GM23338 (cell line): ENCODE results near the gene EYA4. TPM values are rescaled to one million over a fixed set of nuclear protein-coding genes. Genes with fewer than 3 reads are reported as not detected.

ENCODE experiments used
- ATAC-seq: fragments of 200-7000 bp; cut with Tn5 transposase; 3 replicates; pipeline ENCODE4 v1.9.1; 2020
- DNase-seq: peaks from one replicate; pipeline ENCODE4 v3.0.0-alpha.2; 2015; ENCODE audit warnings: low spot score
- H2AFZ ChIP-seq: fragments of 200-600 bp; sonication (generic); 2 replicates; pipeline ENCODE4 v1.8.0; 2016; ENCODE audit warnings: antibody characterized with exemption, mild to moderate bottlenecking, moderate library complexity
- H3F3A ChIP-seq: fragments of 200-600 bp; sonication (generic); replicated peaks from 2 replicates; pipeline ENCODE4 v1.8.0; 2017; ENCODE audit warnings: antibody characterized with exemption, mixed run types, low read depth
- H3K27ac ChIP-seq: fragments of 200-600 bp; sonication (generic); 2 replicates; pipeline ENCODE4 v1.6.1; 2016; ENCODE audit warnings: low read depth
- H3K27me3 ChIP-seq: fragments of 200-600 bp; sonication (generic); 2 replicates; pipeline ENCODE4 v1.8.0; 2016; ENCODE audit warnings: mild to moderate bottlenecking, mixed run types, moderate library complexity; ENCODE audit not compliant: insufficient read depth
- H3K36me3 ChIP-seq: fragments of 200-600 bp; sonication (generic); 2 replicates; pipeline ENCODE4 v1.8.0; 2016; ENCODE audit warnings: mild to moderate bottlenecking; ENCODE audit not compliant: insufficient read depth
- H3K4me1 ChIP-seq: fragments of 200-600 bp; sonication (generic); 2 replicates; pipeline ENCODE4 v1.8.0; 2016; ENCODE audit warnings: mild to moderate bottlenecking, moderate library complexity; ENCODE audit not compliant: insufficient read depth
- H3K4me2 ChIP-seq: fragments of 200-600 bp; sonication (generic); 2 replicates; pipeline ENCODE4 v1.7.1; 2017; ENCODE audit warnings: mixed run types
- H3K4me3 ChIP-seq: fragments of 200-600 bp; sonication (generic); 2 replicates; pipeline ENCODE4 v1.6.1; 2016; ENCODE audit warnings: mixed run types
- H3K79me2 ChIP-seq: fragments of 200-600 bp; sonication (generic); replicated peaks from 2 replicates; pipeline ENCODE4 v1.8.0; 2017; ENCODE audit warnings: mild to moderate bottlenecking; ENCODE audit not compliant: insufficient read depth
- H3K9me2 ChIP-seq: fragments of 200-600 bp; sonication (generic); 2 replicates; pipeline ENCODE4 v1.8.0; 2017; ENCODE audit not compliant: insufficient read depth
- H4K20me1 ChIP-seq: fragments of 200-600 bp; sonication (generic); replicated peaks from 2 replicates; pipeline ENCODE4 v1.8.0; 2017; ENCODE audit warnings: mild to moderate bottlenecking; ENCODE audit not compliant: insufficient read depth
- H3K27ac Mint-ChIP-seq: 2 replicates; pipeline ENCODE4 v1.8.0; 2020; ENCODE audit warnings: inconsistent platforms, mild to moderate bottlenecking, moderate library complexity, mixed read lengths
- H3K27me3 Mint-ChIP-seq: 3 replicates; pipeline ENCODE4 v1.8.0; 2022; ENCODE audit warnings: low read depth, mild to moderate bottlenecking, moderate library complexity, mixed read lengths, inconsistent platforms; ENCODE audit not compliant: insufficient read depth, poor library complexity
- H3K36me3 Mint-ChIP-seq: 3 replicates; pipeline ENCODE4 v1.8.0; 2021; ENCODE audit warnings: low read depth, mild to moderate bottlenecking, inconsistent platforms, moderate library complexity, mixed read lengths
- H3K4me1 Mint-ChIP-seq: 3 replicates; pipeline ENCODE4 v1.8.0; 2020; ENCODE audit warnings: mild to moderate bottlenecking, inconsistent platforms, mixed read lengths
- H3K4me3 Mint-ChIP-seq: 3 replicates; pipeline ENCODE4 v1.8.0; 2021; ENCODE audit warnings: moderate library complexity, mild to moderate bottlenecking, inconsistent platforms, mixed read lengths
- H3K9me3 Mint-ChIP-seq: 3 replicates; pipeline ENCODE4 v1.8.0; 2020; ENCODE audit warnings: moderate library complexity, mild to moderate bottlenecking, inconsistent platforms, mixed read lengths
- CREB1 ChIP-seq: fragments of 250-450 bp; sonication (Bioruptor Pico); IDR thresholded peaks from 2 replicates; pipeline ENCODE4 v1.5.0; 2020; ENCODE audit warnings: low read depth, mild to moderate bottlenecking, moderate library complexity
- EZH2 ChIP-seq: fragments of 200-600 bp; sonication (generic); IDR thresholded peaks from one replicate; pipeline ENCODE4 v1.8.0; 2017; ENCODE audit warnings: antibody characterized with exemption, mild to moderate bottlenecking, low read depth; ENCODE audit not compliant: unreplicated experiment
- EZH2phosphoT487 ChIP-seq: fragments of 200-600 bp; sonication (generic); IDR thresholded peaks from one replicate; pipeline ENCODE4 v1.8.1; 2018; ENCODE audit warnings: antibody characterized with exemption; ENCODE audit not compliant: unreplicated experiment
- JUNB ChIP-seq: IDR thresholded peaks from one replicate; pipeline ENCODE4 v1.6.1; 2016; ENCODE audit warnings: antibody characterized with exemption; ENCODE audit not compliant: unreplicated experiment
- NANOG ChIP-seq: IDR thresholded peaks from 2 replicates; pipeline ENCODE4 v1.6.1; 2016; ENCODE audit warnings: antibody characterized with exemption, borderline replicate concordance
- POLR2AphosphoS5 ChIP-seq: IDR thresholded peaks from 2 replicates; pipeline ENCODE4 v1.6.1; 2016; ENCODE audit warnings: antibody characterized with exemption, low read depth
- STAT1 ChIP-seq: IDR thresholded peaks from one replicate; pipeline ENCODE4 v1.6.1; 2016; ENCODE audit warnings: antibody characterized with exemption; ENCODE audit not compliant: unreplicated experiment
- ZNF114 ChIP-seq: fragments of 250-450 bp; sonication (Bioruptor Pico); IDR thresholded peaks from 2 replicates; pipeline ENCODE4 v1.5.0; 2020; ENCODE audit warnings: mild to moderate bottlenecking, moderate library complexity
- ZNF331 ChIP-seq: fragments of 250-450 bp; sonication (Bioruptor Pico); IDR thresholded peaks from 2 replicates; pipeline ENCODE4 v1.5.0; 2020; ENCODE audit warnings: low read depth, mild to moderate bottlenecking, moderate library complexity
- polyA plus RNA-seq: library from polyadenylated mRNA; unstranded; fragments of >200 nt; fragmentation: Nextera tagmentation; extraction: Ambion mirVana; gene quantifications from 2 replicates; pipeline ENCODE4 v1.2.1, GENCODE V29; 2016
- total RNA-seq: library from RNA; depleted of rRNA; stranded (reverse); fragments of >200 nt; shearing (Covaris generic); gene quantifications from 2 replicates; pipeline ENCODE4 v1.2.3, GENCODE V29; 2014
- TF ChIP-seq, protein P1 (sequence below), 2 experiments: fragments of 200-600 bp in 1 of 2; sonication (generic) in 1 of 2; conservative IDR thresholded peaks; 2 replicates each; pipeline versions ENCODE4 v1.5.1 to v1.6.1; 2016 to 2017; ENCODE audit warnings: antibody characterized with exemption in 2 of 2, low read depth in 2 of 2, mild to moderate bottlenecking in 2 of 2, moderate library complexity in 1 of 2
- TF ChIP-seq, protein P2 (sequence below): IDR thresholded peaks from one replicate; pipeline ENCODE4 v1.6.1; 2018; ENCODE audit warnings: antibody characterized with exemption; ENCODE audit not compliant: unreplicated experiment
- TF ChIP-seq, protein P3 (sequence below): IDR thresholded peaks from 2 replicates; pipeline ENCODE4 v1.6.1; 2016; ENCODE audit warnings: antibody characterized with exemption
- TF ChIP-seq, protein P4 (sequence below): fragments of 250-450 bp; sonication (Bioruptor Pico); IDR thresholded peaks from 2 replicates; pipeline ENCODE4 v1.5.0; 2020; ENCODE audit warnings: mild to moderate bottlenecking, moderate library complexity

EYA4 gene
- total and polyA plus RNA-seq, 2 experiments from 2014 or later: 0.05 to 0.21 TPM

DNA sequence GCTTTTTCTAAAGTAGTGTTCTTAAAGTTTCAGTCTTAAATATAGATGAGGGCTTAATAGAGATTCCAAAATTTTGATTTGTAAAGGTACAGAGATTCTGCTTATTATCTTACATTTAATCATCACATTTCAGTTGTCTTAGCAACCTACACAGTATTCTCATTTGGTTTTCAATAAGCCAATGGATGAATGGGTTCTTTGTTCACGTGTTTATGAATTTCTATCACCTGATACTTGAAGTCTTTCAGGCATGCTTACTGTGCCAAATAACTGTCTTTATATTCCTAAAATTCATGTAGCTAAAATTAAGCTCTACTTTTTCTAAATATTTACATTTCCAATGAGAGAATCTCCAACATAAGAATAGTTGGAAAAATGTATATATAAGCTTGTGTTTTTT, 152.7 kb downstream of the EYA4 start:
- H3K36me3 ChIP-seq: no peaks in the 10 kb centered on the region
- ATAC-seq (no peak), DNase-seq (no peak)
- no peak overlapping the region for H3K4me3 ChIP-seq
- H3K27me3 Mint-ChIP-seq: peaks cover 6% of the 10 kb centered on the region
- no peaks in the 10 kb centered on the region for H3F3A ChIP-seq
- no peaks in the 10 kb centered on the region for H4K20me1 ChIP-seq
- no peaks in the 10 kb centered on the region for H3K79me2 ChIP-seq
- no peaks in the 10 kb centered on the region for H3K9me2 ChIP-seq
- no peak overlapping the region for H3K4me3 Mint-ChIP-seq
- no peak overlapping the region for H3K27ac Mint-ChIP-seq
- H3K27me3 ChIP-seq: no peaks in the 10 kb centered on the region
- TF ChIP-seq EZH2phosphoT487 (no peak), ZNF114 (CRISPR knock-in tag) (no peak), CREB1 (CRISPR knock-in tag) (no peak), NANOG (no peak), POLR2AphosphoS5 (no peak), STAT1 (no peak), ZNF331 (CRISPR knock-in tag) (no peak), JUNB (no peak), EZH2 (no peak)
- TF ChIP-seq, protein P1, sequence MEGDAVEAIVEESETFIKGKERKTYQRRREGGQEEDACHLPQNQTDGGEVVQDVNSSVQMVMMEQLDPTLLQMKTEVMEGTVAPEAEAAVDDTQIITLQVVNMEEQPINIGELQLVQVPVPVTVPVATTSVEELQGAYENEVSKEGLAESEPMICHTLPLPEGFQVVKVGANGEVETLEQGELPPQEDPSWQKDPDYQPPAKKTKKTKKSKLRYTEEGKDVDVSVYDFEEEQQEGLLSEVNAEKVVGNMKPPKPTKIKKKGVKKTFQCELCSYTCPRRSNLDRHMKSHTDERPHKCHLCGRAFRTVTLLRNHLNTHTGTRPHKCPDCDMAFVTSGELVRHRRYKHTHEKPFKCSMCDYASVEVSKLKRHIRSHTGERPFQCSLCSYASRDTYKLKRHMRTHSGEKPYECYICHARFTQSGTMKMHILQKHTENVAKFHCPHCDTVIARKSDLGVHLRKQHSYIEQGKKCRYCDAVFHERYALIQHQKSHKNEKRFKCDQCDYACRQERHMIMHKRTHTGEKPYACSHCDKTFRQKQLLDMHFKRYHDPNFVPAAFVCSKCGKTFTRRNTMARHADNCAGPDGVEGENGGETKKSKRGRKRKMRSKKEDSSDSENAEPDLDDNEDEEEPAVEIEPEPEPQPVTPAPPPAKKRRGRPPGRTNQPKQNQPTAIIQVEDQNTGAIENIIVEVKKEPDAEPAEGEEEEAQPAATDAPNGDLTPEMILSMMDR (conservative IDR thresholded peaks at IDR 0.05; ENCODE audit: low read depth in 2 of 2): no peak
- TF ChIP-seq, protein P2, sequence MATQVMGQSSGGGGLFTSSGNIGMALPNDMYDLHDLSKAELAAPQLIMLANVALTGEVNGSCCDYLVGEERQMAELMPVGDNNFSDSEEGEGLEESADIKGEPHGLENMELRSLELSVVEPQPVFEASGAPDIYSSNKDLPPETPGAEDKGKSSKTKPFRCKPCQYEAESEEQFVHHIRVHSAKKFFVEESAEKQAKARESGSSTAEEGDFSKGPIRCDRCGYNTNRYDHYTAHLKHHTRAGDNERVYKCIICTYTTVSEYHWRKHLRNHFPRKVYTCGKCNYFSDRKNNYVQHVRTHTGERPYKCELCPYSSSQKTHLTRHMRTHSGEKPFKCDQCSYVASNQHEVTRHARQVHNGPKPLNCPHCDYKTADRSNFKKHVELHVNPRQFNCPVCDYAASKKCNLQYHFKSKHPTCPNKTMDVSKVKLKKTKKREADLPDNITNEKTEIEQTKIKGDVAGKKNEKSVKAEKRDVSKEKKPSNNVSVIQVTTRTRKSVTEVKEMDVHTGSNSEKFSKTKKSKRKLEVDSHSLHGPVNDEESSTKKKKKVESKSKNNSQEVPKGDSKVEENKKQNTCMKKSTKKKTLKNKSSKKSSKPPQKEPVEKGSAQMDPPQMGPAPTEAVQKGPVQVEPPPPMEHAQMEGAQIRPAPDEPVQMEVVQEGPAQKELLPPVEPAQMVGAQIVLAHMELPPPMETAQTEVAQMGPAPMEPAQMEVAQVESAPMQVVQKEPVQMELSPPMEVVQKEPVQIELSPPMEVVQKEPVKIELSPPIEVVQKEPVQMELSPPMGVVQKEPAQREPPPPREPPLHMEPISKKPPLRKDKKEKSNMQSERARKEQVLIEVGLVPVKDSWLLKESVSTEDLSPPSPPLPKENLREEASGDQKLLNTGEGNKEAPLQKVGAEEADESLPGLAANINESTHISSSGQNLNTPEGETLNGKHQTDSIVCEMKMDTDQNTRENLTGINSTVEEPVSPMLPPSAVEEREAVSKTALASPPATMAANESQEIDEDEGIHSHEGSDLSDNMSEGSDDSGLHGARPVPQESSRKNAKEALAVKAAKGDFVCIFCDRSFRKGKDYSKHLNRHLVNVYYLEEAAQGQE: no peak
- TF ChIP-seq, protein P3, sequence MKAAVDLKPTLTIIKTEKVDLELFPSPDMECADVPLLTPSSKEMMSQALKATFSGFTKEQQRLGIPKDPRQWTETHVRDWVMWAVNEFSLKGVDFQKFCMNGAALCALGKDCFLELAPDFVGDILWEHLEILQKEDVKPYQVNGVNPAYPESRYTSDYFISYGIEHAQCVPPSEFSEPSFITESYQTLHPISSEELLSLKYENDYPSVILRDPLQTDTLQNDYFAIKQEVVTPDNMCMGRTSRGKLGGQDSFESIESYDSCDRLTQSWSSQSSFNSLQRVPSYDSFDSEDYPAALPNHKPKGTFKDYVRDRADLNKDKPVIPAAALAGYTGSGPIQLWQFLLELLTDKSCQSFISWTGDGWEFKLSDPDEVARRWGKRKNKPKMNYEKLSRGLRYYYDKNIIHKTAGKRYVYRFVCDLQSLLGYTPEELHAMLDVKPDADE: no peak
- TF ChIP-seq, protein P4, sequence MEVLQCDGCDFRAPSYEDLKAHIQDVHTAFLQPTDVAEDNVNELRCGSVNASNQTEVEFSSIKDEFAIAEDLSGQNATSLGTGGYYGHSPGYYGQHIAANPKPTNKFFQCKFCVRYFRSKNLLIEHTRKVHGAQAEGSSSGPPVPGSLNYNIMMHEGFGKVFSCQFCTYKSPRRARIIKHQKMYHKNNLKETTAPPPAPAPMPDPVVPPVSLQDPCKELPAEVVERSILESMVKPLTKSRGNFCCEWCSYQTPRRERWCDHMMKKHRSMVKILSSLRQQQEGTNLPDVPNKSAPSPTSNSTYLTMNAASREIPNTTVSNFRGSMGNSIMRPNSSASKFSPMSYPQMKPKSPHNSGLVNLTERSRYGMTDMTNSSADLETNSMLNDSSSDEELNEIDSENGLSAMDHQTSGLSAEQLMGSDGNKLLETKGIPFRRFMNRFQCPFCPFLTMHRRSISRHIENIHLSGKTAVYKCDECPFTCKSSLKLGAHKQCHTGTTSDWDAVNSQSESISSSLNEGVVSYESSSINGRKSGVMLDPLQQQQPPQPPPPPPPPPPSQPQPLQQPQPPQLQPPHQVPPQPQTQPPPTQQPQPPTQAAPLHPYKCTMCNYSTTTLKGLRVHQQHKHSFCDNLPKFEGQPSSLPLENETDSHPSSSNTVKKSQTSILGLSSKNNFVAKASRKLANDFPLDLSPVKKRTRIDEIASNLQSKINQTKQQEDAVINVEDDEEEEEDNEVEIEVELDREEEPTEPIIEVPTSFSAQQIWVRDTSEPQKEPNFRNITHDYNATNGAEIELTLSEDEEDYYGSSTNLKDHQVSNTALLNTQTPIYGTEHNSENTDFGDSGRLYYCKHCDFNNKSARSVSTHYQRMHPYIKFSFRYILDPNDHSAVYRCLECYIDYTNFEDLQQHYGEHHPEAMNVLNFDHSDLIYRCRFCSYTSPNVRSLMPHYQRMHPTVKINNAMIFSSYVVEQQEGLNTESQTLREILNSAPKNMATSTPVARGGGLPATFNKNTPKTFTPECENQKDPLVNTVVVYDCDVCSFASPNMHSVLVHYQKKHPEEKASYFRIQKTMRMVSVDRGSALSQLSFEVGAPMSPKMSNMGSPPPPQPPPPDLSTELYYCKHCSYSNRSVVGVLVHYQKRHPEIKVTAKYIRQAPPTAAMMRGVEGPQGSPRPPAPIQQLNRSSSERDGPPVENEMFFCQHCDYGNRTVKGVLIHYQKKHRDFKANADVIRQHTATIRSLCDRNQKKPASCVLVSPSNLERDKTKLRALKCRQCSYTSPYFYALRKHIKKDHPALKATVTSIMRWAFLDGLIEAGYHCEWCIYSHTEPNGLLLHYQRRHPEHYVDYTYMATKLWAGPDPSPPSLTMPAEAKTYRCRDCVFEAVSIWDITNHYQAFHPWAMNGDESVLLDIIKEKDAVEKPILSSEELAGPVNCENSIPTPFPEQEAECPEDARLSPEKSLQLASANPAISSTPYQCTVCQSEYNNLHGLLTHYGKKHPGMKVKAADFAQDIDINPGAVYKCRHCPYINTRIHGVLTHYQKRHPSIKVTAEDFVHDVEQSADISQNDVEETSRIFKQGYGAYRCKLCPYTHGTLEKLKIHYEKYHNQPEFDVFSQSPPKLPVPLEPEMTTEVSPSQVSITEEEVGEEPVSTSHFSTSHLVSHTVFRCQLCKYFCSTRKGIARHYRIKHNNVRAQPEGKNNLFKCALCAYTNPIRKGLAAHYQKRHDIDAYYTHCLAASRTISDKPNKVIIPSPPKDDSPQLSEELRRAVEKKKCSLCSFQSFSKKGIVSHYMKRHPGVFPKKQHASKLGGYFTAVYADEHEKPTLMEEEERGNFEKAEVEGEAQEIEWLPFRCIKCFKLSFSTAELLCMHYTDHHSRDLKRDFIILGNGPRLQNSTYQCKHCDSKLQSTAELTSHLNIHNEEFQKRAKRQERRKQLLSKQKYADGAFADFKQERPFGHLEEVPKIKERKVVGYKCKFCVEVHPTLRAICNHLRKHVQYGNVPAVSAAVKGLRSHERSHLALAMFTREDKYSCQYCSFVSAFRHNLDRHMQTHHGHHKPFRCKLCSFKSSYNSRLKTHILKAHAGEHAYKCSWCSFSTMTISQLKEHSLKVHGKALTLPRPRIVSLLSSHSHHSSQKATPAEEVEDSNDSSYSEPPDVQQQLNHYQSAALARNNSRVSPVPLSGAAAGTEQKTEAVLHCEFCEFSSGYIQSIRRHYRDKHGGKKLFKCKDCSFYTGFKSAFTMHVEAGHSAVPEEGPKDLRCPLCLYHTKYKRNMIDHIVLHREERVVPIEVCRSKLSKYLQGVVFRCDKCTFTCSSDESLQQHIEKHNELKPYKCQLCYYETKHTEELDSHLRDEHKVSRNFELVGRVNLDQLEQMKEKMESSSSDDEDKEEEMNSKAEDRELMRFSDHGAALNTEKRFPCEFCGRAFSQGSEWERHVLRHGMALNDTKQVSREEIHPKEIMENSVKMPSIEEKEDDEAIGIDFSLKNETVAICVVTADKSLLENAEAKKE (CRISPR knock-in tag): no peak
- no peak overlapping the region for H3K4me2 ChIP-seq
- H3K27ac ChIP-seq: no peak overlapping the region
- peaks cover 22% of the 10 kb centered on the region for H3K4me1 Mint-ChIP-seq
- peaks cover 17% of the 10 kb centered on the region for H3K4me1 ChIP-seq
- no peaks in the 10 kb centered on the region for H3K36me3 Mint-ChIP-seq
- no peak overlapping the region for H2AFZ ChIP-seq
- no peaks in the 10 kb centered on the region for H3K9me3 Mint-ChIP-seq
